ENCODE data around the gene SLC66A2.

The SLC66A2 gene

DNA sequence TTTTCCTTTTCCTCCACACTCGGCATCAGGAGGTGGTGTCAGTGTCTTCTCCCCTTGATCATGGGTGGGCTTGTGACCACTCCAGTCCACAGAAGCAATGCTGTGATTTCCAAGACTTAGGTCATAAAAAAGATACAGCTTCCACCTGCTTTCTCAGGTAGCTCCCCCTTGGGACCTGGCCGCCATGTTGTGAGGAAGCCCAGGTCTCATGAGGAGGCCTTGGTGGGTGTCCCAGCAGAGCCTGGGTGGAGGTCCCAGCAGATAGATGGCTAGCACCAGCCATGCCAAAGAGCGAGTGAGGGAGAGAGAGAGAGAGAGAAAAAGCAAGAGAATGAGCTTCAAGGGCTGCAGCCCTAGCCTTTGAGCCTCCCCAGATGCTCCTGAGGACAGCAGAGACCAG is 16.0 kb downstream of the SLC66A2 start:
- FAIRE-seq = no peak

DNA sequence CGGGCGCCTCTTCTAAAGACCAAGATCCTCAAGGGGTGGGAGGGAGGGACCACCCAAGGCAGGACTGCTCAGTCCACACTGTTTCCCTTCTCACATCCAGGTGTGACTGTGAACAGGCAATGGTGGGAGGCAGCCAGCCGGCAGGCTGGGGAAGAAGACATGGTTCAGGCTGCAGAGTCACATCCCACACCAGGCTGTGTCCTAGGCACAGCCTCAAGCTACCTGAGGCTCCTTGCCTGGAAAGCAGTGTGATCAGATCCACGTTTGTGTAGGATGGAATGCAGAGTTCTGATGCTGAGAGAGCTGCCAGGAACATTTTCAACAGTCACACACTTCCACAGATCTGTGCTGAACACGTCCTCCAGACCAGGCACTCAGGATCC is 16.4 kb downstream of the SLC66A2 start:
- no peak for FAIRE-seq

DNA sequence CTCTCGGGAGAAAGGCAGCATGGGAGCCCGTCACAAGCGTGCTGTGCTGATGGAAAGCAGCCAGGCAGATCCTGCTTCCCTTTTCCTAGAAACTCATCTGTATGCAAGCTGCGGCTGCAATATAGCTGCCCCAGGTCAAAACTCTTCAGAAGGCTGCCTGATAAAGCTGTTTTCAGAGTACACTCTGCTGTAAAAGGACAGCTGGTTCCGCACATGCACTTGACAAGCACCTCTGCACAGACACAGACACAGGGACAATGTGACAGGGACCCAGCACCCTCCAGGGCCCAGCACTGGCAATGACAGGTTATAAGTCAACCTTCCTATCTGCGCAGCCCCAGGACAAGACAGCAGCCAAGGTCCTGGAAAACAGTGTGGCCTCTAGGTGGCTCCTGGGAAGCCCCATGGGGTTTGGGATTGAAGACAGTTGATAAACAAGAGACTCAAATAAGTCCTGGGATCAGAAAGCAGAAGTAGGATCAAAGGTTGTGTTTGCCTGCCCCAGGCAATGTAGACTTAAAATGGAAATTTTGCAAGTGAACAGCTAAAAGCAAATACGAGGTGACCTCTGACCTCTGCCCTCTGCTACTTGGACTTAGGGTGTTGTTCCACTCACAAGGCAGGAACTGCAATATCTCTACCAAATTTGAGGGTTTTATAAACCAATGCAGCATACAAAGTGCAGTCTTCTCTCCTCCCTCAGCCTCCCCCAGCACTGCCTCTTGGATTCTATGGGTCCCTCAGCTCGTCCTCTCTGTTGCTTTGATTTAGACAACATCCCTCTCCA is 16.9 kb downstream of the SLC66A2 start:
- FAIRE-seq = no peak

DNA sequence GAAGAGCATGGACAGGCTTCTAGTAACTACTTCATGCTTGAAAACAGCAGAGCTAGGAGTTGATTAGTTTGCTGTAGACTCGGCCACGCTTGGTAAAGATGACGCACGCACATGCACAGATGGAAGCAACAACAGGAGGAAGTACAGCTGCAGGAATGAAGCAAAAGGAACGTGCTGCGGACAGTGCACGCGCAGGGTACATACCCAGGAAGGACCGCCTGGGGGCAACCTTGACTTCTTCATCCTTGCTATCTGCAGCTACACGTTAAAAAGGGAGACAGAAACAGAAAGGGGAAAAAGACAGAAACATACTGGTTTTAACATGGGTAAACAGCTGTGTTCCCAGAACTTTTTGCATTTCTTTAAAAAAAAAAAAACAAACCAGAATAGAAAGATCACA is 17.7 kb downstream of the SLC66A2 start:
- FAIRE-seq = no peak

DNA sequence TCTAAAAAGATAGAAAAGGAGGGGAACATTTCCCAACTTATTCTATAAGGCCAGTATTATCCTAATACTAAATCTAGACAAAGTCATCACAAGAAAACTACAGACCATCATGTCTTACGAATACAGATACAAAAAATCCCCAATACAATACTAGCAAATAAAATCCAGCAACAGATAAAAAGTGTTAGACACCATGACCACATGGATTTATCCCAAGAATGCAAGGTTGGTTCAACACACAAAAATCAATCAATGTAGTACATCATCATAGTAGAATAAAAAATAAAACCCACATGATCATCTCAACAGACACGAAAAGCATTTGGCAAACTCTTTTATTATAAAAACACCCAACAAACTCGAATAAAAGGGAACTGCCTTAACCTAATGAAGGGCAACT is 18.5 kb downstream of the SLC66A2 start:
- no peak for FAIRE-seq

DNA sequence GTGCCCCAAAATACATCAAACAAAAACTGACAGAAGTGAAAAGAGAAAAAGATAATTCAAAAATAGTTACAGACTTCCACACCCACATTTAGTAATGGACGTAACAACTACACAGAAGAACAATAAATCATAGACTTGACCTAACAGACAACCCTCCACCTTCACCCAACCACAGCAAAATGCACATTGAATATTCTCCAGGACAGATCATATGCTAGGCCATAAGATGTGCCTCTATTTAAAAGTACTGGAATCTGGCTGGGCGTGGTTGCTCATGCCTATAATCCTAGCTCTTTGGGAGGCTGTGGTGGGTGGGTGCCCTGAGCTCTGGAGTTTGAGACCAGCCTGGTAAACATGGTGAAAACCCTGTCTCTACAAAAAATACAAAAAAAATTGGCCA is 20.0 kb downstream of the SLC66A2 start:
- no peak for FAIRE-seq

DNA sequence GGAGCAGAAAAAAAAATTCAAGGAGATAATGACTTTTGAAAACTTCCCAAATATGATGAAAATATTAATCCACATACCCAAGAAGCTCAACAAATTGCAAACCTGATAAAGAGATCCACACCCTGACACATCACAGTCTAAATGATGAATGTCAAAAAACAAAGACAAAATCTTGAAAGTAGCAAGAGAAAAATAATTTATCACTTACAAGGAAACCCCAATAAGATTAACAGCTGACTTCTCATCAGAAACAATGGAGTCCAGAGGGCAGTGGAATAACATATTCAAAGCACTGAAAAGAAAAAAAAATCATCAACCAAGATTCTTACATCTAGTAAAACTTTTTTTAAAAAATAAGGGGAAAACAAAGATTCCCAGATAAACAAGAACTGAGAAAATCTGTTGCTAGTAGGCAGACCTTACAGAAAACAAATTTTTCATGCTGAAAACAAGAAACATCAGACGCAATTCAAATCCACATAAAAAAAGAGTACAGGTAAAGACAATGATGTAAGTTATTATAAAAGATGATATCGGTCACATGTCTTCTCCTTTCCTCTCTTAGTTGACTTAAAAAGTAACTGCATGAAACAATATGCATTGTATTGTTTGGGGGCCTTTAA is 21.3 kb downstream of the SLC66A2 start:
- peak; percentile 9 for FAIRE-seq

DNA sequence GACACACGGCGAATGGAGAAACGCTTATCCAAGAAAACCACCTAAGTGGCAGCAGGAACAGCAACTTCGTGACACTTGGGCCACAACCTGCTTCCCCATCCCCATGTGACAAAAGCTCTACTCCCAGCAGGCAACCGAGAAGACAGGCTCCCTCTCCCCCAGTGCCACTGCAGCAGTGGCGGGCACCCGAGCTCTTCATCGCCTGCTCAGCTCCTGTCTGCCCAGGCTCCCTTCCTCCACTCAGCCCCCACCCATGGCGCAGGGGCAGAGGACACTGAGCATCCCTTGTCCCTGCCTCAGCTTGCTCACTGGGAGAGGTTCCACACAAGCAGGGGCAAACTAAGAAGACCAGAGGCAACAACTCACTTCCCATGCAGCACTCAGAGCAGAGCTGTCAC is 22.9 kb downstream of the SLC66A2 start:
- no peak for FAIRE-seq

DNA sequence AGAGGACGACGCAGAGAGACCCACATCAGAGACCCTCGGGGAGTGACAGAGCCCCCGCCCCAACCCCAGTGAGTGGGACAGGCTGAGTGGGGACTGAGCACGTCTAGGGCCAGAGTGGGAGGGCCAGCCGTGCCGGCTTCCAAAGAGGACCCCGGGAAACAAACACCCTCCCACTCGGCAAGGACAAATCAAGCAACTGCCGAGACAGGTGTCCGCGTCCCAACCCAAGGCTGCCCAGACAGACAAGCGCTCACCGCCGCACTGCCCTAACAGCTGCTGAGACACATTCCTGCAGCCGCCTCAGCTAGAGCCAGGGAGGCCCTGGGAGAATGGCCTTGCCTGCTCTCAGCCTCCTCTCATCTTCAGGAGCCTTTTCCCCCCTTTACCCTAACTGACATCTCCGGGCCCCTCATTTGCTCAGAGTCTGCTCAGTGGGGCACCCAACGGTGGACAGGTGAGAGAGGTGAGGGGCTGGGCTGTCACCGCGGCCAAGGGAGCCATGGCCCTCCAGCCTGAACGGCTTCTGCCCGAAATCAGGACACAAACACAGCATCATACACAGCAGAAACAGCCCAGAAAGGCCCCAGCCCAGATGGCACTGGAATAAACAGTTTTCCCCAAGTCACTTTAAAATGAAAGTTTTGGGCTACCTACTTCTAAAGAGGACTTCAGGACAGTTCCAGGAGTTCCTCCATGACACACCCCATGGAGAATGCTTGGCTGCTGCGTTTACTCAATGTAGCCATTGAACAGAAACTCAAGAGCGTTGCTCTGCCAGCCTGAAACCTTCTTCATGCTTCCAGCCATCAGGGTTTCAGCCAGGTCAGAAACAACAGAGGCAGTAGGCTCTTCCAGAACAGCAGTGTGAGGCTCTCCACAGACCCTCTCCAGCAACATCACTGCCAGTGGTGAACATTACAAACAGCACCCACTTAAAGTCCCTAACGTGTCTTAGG is 23.6 kb downstream of the SLC66A2 start:
- no peak for FAIRE-seq

DNA sequence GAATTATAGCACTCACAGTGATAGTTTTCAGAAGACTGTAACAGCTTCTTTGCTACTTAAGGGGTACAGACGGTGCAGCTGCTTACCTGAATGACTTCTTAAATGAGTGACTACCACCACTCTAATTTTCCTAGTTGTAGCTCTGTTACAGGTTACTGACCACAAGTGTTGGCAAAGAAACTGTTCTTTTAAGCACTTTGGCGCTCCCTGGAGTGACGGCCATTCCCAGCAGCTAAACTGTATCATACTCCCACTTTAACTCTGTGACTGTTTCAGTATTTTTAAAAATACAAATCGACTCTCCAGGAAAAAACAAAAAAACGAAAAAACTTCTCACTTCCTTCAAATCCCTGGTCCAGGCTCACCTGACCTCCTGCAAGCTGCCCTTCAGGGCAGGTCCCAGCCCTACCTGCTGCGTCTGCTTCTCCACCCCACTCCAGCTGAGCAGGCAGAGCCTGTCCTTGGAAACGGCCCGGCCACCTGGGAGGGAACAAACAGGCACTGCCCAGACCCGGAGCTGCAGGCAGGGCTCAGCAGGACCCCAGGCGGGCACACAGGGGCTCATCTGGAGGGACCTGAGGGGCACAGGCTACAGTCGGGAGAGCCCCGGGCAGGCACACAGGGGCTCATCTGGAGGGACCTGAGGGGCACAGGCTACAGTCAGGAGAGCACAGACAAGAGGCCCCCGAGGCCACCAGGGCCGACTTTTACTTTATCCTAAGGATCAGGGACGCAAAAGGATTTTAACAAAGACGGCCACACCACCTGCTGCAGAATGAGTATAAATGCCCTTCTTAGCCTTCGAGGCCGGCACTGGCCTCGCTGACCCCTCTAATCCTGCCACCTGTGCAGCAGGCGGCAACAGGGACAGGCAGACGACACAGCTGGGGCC is 24.5 kb downstream of the SLC66A2 start:
- FAIRE-seq = no peak

DNA sequence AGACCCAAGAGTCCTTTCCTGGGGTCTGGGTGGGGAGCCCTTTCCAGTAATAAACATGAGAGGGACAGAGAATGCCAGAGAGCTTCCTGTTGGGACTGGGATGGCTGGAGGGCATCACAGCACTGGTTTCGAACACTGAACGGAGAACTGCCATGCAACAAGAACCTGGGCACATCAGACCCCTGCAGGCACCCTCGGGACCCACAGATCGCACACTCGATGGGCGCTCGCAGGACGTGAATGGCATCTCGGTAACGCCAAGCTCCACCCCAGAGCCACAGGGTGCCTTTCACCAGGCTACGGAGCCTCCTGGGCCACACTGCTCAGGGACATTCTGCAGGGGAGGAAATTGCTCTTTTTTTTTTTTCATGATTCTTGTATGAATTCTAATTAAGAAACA is 25.1 kb downstream of the SLC66A2 start:
- no peak for FAIRE-seq

DNA sequence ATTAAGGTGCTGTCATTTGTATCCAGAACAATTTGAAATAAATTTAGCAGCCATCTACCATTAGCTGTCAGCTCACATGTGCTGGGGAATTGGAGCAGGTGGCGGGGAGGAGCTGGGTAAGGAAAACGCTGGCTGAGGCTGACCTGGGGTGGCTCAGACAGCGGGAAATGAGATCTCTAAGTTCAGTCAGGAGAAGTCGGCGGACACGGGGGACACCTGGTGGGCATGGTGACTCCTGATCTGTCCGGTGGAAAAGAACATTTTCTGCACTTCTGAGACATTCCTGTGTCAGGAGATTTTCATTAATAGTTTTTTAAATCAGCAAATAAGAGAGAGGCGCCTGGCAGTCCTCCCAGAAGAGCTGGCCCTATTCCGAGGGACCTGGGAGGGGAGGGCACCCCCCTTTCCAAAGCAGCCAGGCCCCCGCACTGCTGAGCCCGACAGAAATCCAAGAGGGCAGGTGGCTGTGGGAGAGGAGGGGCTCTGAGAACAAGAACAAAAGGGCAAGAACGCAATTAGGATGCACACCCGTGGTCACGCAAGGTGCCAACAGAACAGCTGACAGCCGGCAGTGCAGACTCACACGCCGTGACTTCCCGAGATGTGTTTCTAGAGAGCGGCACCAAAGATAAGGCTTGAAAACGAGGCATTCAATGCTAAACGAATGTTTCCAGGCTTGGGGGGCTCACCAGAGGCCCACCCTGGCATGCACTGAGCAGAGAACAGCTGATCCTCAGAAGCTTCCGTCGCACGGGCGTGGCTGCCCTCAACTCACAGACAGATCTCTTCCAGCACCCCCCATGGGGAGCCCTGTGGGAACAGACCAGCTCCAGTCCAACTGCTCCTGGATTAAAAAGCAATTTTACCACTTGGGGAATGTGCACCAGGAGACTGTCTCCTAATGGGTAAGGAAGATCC is 26.4 kb downstream of the SLC66A2 start:
- FAIRE-seq = no peak

DNA sequence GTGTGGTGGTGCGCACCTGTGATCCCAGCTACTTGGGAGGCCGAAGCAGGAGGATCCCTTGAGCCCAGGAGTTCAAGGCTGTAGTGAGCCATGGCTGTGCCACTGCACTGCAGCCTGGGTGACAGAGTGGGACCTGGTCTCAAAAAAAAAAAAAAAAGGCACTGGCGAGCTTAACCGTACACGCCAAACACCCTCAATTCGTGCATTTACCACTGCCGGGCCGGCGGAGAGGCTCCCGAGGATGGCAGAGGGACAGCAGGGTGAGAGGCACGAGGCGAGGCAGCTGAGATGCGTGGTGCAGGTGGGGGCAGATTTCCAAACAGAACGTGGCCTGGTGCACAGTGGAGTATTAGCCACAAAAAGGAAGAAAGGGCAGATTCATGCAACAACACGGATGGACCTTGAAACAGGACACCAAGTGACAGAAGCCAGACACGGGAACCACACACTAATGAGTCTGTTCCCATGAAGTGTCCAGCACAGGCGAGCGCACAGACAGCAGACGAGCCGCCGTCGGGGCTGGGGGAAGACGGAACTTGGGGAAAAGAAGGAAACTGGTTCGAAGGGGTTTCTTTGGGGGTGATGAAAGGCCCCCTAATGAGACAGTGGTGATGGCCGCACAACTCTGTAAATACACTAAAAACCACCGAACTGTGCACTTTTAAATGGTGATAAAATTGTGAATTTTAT is 27.4 kb downstream of the SLC66A2 start:
- FAIRE-seq = no peak

DNA sequence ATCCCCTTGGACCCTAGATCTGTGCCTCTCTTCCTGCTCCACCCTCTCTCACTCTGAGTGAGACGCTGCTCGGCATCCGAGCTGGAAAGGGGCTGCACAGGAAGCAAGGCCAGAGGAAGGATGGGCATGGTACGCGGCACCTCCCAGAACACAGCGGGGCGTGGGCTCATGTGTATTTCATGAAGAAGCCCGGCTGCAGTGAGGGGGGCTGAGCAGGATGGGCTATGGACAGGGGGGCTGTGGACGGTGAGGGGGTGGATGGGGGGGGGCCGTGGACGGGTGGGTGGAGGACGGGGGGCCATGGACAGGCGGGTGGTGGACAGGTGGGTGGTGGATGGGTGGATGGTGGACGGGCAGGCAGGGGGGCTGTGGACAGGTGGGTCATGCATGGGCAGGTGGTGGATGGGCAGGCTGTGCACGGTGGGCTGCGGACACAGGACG is 28.5 kb downstream of the SLC66A2 start:
- FAIRE-seq = no peak

DNA sequence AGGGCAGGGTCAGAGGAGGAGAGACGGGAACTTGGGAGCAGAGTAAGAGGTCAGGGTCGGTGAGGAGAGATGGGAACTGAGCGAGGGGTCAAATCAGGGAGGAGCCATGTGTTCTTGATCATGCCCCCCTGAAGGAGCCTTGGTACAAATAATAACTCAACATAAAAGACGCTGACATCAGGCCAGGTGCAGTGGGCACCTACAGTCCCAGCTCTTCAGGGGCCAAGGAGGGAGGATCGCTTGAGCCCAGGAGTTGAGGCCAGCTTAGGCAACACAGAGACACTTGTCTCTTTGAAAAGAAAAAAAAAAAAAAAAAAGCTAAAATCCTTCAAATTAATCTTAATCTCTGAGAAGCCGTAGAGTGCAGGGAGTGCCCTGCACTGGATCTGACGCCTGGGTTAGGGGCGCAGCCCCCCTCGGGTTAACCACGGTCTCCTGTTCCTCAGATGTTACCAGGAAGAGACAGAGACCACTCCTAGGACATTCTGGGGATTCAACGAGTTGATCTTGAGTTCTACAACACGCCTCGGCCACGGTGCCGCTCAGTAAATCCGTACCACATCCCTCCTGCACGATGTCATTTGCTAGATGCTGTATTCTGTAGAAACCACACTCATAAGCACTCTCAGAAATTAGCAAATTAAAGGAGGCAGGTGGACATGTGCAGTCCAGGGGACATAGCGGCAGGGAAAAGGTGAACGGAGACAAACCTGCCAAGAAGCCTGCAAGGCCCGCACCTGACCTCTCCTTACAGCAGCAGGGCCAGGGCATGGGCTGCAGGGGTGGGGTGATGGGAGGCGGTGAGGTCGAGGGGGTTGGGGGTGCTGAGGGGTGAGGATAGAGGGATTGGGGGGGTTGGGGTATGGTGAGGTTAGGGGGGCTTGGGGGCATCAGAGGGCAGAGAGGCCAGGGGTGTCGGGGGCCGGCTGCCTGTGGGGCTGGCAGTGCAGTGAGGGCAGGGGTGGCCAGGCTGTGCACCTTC is 29.2 kb downstream of the SLC66A2 start:
- no peak for FAIRE-seq

DNA sequence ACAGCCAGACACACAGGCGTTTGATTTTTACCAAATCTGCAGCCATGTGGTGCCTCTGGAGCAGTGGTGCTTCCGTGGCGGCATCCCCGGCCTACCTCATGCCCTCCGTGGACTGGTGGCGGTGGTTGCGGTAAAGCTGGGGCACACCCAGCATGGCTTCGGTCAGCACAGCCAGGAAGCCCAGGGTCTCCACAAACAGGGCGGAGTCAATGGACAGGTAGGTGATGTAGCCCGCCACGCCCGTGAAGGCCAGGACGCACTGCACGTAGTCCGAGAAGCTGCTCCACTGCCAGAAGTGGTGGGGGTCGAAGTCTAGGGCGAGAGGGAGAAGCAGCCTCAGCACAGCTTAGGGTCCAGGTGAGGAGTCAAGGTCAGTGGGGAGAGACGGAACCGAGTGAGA is 32.4 kb downstream of the SLC66A2 start:
- FAIRE-seq = no peak

DNA sequence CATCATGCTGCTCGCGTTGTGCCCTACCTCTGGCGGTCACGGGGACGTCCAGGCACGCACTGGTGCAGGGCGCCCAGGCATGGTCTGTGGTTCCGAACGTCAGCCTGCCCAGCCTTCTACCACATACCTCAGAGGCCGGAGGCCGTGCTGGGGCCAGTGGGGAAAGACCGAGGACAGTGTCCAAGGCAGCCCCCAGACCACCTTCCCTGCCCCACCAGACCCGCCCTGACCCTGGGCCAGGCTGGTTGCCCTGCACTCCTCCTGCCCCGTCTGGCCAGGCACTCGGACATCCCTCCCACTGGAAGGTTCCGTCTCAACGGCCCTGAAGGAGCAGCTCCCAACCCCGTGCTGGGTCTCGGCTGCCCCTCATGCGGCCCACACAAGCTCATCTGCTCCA is 32.8 kb downstream of the SLC66A2 start:
- no peak for FAIRE-seq

DNA sequence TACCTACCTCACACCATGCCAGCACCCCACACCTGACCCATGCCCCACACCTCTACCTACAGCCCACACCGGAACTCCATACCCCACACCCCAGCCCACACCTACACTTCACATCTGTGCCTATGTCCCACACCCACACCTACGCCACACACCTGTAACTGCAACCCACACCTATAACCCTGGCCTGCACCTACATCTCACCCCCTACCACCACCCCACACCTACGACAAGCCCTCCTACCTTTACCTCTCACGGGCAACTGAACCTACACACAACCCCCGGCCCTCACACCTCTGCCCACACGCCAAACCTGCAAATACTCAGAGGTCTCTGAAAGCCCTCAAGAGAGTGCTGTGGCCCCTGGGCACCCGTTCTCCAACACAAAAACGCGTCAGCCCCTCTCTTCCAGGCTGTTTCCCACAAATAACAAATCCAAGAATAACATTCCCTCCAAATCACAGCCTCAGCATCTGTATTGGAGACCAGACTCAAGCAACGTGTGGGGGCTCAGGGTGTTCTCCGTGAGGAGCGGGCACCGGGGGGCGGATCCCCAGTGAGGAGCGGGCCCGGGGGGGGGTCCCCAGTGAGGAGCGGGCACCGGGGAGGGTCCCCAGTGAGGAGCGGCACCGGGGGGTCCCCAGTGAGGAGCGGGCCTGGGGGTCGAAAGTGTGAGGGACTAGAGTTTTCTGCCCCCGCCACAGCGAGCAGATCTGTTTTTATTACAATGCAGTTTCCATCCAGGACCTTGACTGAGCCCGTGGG is 33.4 kb downstream of the SLC66A2 start:
- FAIRE-seq = no peak

Data from TTC549 (cell line).